Natural killer cell (primary cell): ENCODE measurements around the gene IST1. TPM values are rescaled to one million over a fixed set of nuclear protein-coding genes. Genes with fewer than 3 reads are reported as not detected.

Experiments used
- ATAC-seq, 3 donors: fragments of 150-1000 bp in 2 of 3; fragments of 200-7000 bp in 1 of 3; cut with Tn5 transposase; 1 replicate in 1 of 3; 2 replicates in 2 of 3; pipeline ENCODE4 v1.10.0; 2021; ENCODE audit warnings: mild to moderate bottlenecking in 2 of 3, moderate library complexity in 2 of 3
- DNase-seq, 2 donors: peaks; one replicate each; pipeline versions ENCODE4 v3.0.0 to v3.0.0-alpha.2; 2013 to 2021; ENCODE audit warnings: mixed read lengths in 1 of 2
- H3K27ac ChIP-seq: one replicate; pipeline ENCODE4 v1.5.1; 2013; ENCODE audit warnings: mild to moderate bottlenecking, low read length
- H3K27me3 ChIP-seq: one replicate; pipeline ENCODE4 v1.6.1; 2013; ENCODE audit warnings: low read length; ENCODE audit not compliant: control insufficient read depth, insufficient read depth
- H3K36me3 ChIP-seq: one replicate; pipeline ENCODE4 v1.6.1; 2013; ENCODE audit warnings: low read length; ENCODE audit not compliant: control insufficient read depth, insufficient read depth
- H3K4me1 ChIP-seq: one replicate; pipeline ENCODE4 v1.6.1; 2013; ENCODE audit warnings: low read length; ENCODE audit not compliant: control insufficient read depth, insufficient read depth
- H3K4me3 ChIP-seq: one replicate; pipeline ENCODE4 v1.5.1; 2013; ENCODE audit warnings: low read length
- H3K9me3 ChIP-seq: one replicate; pipeline ENCODE4 v1.6.1; 2013; ENCODE audit warnings: low read length; ENCODE audit not compliant: control insufficient read depth, insufficient read depth
- H3K27ac Mint-ChIP-seq, 2 donors: one replicate each; pipeline ENCODE4 v1.8.0; 2022; ENCODE audit warnings: mild to moderate bottlenecking in 2 of 2, mixed read lengths in 2 of 2, moderate library complexity in 1 of 2
- H3K27me3 Mint-ChIP-seq, 2 donors: one replicate each; pipeline ENCODE4 v1.8.0; 2022; ENCODE audit warnings: low read depth in 2 of 2, mixed read lengths in 2 of 2
- H3K36me3 Mint-ChIP-seq: one replicate; pipeline ENCODE4 v1.8.0; 2022; ENCODE audit warnings: mixed read lengths
- H3K4me1 Mint-ChIP-seq, 2 donors: one replicate each; pipeline ENCODE4 v1.8.0; 2022; ENCODE audit warnings: mixed read lengths in 2 of 2
- H3K4me3 Mint-ChIP-seq: one replicate; pipeline ENCODE4 v1.8.0; 2022; ENCODE audit warnings: mild to moderate bottlenecking, moderate library complexity, mixed read lengths
- H3K9me3 Mint-ChIP-seq, 2 donors: one replicate each; pipeline ENCODE4 v1.8.0; 2022; ENCODE audit warnings: mixed read lengths in 2 of 2
- CTCF ChIP-seq: fragments of 200-600 bp; IDR thresholded peaks from one replicate; pipeline ENCODE4 v1.8.0; 2022; ENCODE audit warnings: antibody characterized with exemption
- WGBS: methylation state at CpG from one replicate; pipeline ENCODE4 v1.1.7; 2013; ENCODE audit warnings: missing lambda C conversion rate; ENCODE audit not compliant: insufficient coverage; 5-methylcytosine and 5-hydroxymethylcytosine counted together
- intact Hi-C: fragments of 100-400 bp; cut with micrococcal nuclease; formaldehyde crosslinking; loops from one replicate; pipeline ENCODE4 v1.14.2; 2022
- total RNA-seq, 4 donors: library from RNA; stranded (reverse); fragments of 120-200 nt in 1 of 4; gene quantifications; one replicate each; pipeline versions ENCODE4 v1.2.3 to v1.2.4, GENCODE V29; 2013 to 2022

Gene IST1
- total RNA-seq, 3 donors from 2014 or later (not counting 1 experiment from before 2014, with no cell fraction given): 363 to 391 (median 378) TPM

GRCh38 chr16:71937868-71938510 is 42.7 kb downstream of the IST1 start:
- Mint-ChIP-seq H3K27ac (no peak overlapping the region), H3K4me1 (no peaks in the 10 kb centered on the region), H3K36me3 (no peaks in the 10 kb centered on the region), H3K27me3 (no peaks in the 10 kb centered on the region), H3K4me3 (no peak overlapping the region), H3K9me3 (no peaks in the 10 kb centered on the region)
- WGBS: 91% methylated on average over 10 of the region's 10 CpGs
- H3K36me3 ChIP-seq: peaks cover 11% of the 10 kb centered on the region
- intact Hi-C loops: no loop called here
- TF ChIP-seq CTCF: no peak
- no peaks in the 10 kb centered on the region for H3K4me1 ChIP-seq
- no peaks in the 10 kb centered on the region for H3K27me3 ChIP-seq
- no peak overlapping the region for H3K4me3 ChIP-seq
- H3K9me3 ChIP-seq: no peaks in the 10 kb centered on the region
- no peak for ATAC-seq
- no peak for DNase-seq
- no peak overlapping the region for H3K27ac ChIP-seq

DNA sequence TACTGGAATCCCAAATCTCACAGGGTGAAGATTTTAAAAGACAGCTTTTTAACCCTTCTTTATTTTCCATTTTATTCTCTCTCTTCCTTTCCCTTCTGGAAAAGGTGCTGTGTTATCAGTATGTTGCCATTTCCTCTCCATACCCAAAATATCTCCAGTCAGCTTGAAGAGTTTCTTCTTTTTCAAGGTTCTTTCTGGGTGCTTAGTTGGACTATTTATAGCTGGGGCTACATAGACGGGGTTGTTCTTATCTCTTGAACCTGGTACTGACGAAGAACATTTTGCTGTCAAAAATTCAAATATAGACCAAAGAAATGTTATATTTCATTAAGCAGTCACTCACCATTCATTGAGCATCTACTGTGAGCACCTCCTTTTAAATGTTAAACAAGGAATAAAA is 48.6 kb downstream of the IST1 start:
- Histone ChIP-seq H3K27ac (no peak overlapping the region), H3K36me3 (no peaks in the 10 kb centered on the region), H3K9me3 (no peaks in the 10 kb centered on the region), H3K27me3 (no peaks in the 10 kb centered on the region), H3K4me3 (no peak overlapping the region), H3K4me1 (no peaks in the 10 kb centered on the region)
- H3K4me3 Mint-ChIP-seq: no peak overlapping the region
- no peaks in the 10 kb centered on the region for H3K36me3 Mint-ChIP-seq
- 9% methylated on average over 2 of the region's 2 CpGs for WGBS
- intact Hi-C loops: no loop called here
- ATAC-seq: no peak
- peaks cover 5 to 8% of the 10 kb centered on the region in 2 donors for H3K27me3 Mint-ChIP-seq
- no peaks in the 10 kb centered on the region for H3K9me3 Mint-ChIP-seq
- H3K4me1 Mint-ChIP-seq: no peaks in the 10 kb centered on the region
- DNase-seq: no peak
- H3K27ac Mint-ChIP-seq: no peak overlapping the region
- TF ChIP-seq CTCF: no peak

- Histone ChIP-seq H3K9me3 (no peaks in the 10 kb centered on the region), H3K4me1 (no peaks in the 10 kb centered on the region), H3K27ac (no peak overlapping the region), H3K27me3 (no peaks in the 10 kb centered on the region), H3K4me3 (no peak overlapping the region), H3K36me3 (no peaks in the 10 kb centered on the region)
- ATAC-seq (no peak), DNase-seq (no peak)
- no peaks in the 10 kb centered on the region for H3K36me3 Mint-ChIP-seq
- H3K27ac Mint-ChIP-seq: no peak overlapping the region
- WGBS: 69% methylated on average over 5 of the region's 6 CpGs
- intact Hi-C loops: no loop called here
- H3K9me3 Mint-ChIP-seq: no peaks in the 10 kb centered on the region
- peaks cover 5 to 15% of the 10 kb centered on the region in 2 donors for H3K27me3 Mint-ChIP-seq
- H3K4me1 Mint-ChIP-seq: no peaks in the 10 kb centered on the region
- no peak for TF ChIP-seq CTCF
- no peak overlapping the region for H3K4me3 Mint-ChIP-seq
Measured at GRCh38 chr16:71945616-71946015, 50.3 kb downstream of the IST1 start.

GRCh38 chr16:71952825-71953224 is 57.5 kb downstream of the IST1 start:
- 85% methylated on average over 2 of the region's 5 CpGs for WGBS
- Mint-ChIP-seq H3K36me3 (no peaks in the 10 kb centered on the region), H3K4me1 (peaks cover 5 to 6% of the 10 kb centered on the region in 2 donors), H3K9me3 (no peaks in the 10 kb centered on the region), H3K27me3 (peaks cover 0 to 7% of the 10 kb centered on the region in 2 donors), H3K4me3 (no peak overlapping the region), H3K27ac (no peak overlapping the region)
- no peaks in the 10 kb centered on the region for H3K9me3 ChIP-seq
- intact Hi-C loops: no loop called here
- no peak overlapping the region for H3K4me3 ChIP-seq
- H3K27ac ChIP-seq: no peak overlapping the region
- H3K36me3 ChIP-seq: no peaks in the 10 kb centered on the region
- peaks cover 3% of the 10 kb centered on the region for H3K4me1 ChIP-seq
- TF ChIP-seq CTCF: no peak
- no peaks in the 10 kb centered on the region for H3K27me3 ChIP-seq
- no peak for ATAC-seq
- no peak for DNase-seq
